NT2/D1 (cell line): ENCODE data around the gene RRBP1.

Source experiments
- DNase-seq: peaks from one replicate; pipeline ENCODE4 v3.0.0-alpha.2; 2011; ENCODE audit warnings: low read depth, low spot score
- H3K27me3 ChIP-seq: 2 replicates; pipeline ENCODE4 v1.6.0; 2011; ENCODE audit warnings: mild to moderate bottlenecking; ENCODE audit not compliant: insufficient read length, insufficient read depth
- H3K36me3 ChIP-seq: 2 replicates; pipeline ENCODE4 v1.6.1; 2011; ENCODE audit warnings: mild to moderate bottlenecking, low read length, mixed read lengths; ENCODE audit not compliant: insufficient read depth, insufficient read length
- H3K4me1 ChIP-seq: 2 replicates; pipeline ENCODE4 v1.5.1; 2011; ENCODE audit not compliant: insufficient read depth, insufficient read length
- H3K4me3 ChIP-seq: 2 replicates; pipeline ENCODE4 v1.5.1; 2011; ENCODE audit warnings: low read depth; ENCODE audit not compliant: insufficient read length
- H3K9ac ChIP-seq: 2 replicates; pipeline ENCODE4 v1.6.0; 2011; ENCODE audit warnings: low read depth; ENCODE audit not compliant: insufficient read length
- H3K9me3 ChIP-seq: 2 replicates; pipeline ENCODE4 v1.5.1; 2011; ENCODE audit warnings: mild to moderate bottlenecking, low read length; ENCODE audit not compliant: insufficient read depth
- SUZ12 ChIP-seq: IDR thresholded peaks from 2 replicates; pipeline ENCODE4 v1.6.1; 2011; ENCODE audit not compliant: insufficient read length, insufficient read depth; ENCODE audit errors: extremely low read depth
- YY1 ChIP-seq: IDR thresholded peaks from 2 replicates; pipeline ENCODE4 v1.6.1; 2011; ENCODE audit not compliant: insufficient read length, insufficient read depth
- ZNF274 ChIP-seq: IDR thresholded peaks from 2 replicates; pipeline ENCODE4 v1.6.1; 2011; ENCODE audit warnings: mild to moderate bottlenecking, low read depth, low read length

RRBP1 gene

DNA sequence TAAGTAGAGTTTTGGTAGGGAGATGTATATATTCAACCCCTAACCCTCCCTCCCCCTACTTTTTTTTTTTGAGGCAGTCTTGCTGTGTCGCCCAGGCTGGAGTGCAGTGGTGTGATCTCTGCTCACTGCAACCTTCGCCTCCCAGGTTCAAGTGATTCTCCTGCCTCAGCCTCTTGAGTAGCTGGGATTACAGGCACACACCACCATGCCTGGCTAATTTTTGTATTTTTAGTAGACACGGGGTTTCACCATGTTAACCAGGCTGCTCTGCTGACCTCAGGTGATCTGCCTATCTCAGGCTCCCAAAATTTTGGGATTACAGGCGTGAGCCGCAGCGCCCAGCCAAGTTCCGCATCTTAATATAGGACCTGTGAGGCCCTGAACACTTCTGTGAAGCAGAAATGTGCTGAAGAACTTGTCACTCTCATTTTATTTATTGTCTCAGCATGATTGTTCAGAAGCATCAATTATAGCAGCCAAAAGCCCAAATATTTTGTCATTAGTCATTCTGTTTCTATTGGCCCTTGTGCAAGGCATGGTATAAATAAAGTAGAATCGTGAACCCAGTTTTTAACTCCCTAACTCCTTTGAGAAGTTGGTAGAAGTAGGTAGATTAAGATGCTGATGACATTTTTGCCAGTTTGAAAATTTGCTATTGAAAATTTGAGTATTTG lies 92.7 kb downstream of the RRBP1 start:
- H3K4me1 ChIP-seq: no peaks in the 10 kb centered on the region

GRCh38 chr20:17587824-17588223 lies 94.2 kb downstream of the RRBP1 start:
- no peak for TF ChIP-seq ZNF274
- TF ChIP-seq YY1: no peak
- TF ChIP-seq SUZ12: no peak
- no peak overlapping the region for H3K9ac ChIP-seq
- H3K4me3 ChIP-seq: no peak overlapping the region
- no peaks in the 10 kb centered on the region for H3K4me1 ChIP-seq
- H3K9me3 ChIP-seq: no peaks in the 10 kb centered on the region
- peaks cover 12% of the 10 kb centered on the region for H3K36me3 ChIP-seq
- H3K27me3 ChIP-seq: no peaks in the 10 kb centered on the region
- no peak for DNase-seq

More for the DNA sequence above, 92.7 kb downstream of the RRBP1 start:
- Histone ChIP-seq H3K9me3 (no peaks in the 10 kb centered on the region), H3K36me3 (peaks cover 15% of the 10 kb centered on the region), H3K9ac (no peak overlapping the region), H3K4me3 (no peak overlapping the region), H3K27me3 (no peaks in the 10 kb centered on the region)
- no peak for TF ChIP-seq YY1
- no peak for TF ChIP-seq SUZ12
- no peak for TF ChIP-seq ZNF274
- no peak for DNase-seq

DNA sequence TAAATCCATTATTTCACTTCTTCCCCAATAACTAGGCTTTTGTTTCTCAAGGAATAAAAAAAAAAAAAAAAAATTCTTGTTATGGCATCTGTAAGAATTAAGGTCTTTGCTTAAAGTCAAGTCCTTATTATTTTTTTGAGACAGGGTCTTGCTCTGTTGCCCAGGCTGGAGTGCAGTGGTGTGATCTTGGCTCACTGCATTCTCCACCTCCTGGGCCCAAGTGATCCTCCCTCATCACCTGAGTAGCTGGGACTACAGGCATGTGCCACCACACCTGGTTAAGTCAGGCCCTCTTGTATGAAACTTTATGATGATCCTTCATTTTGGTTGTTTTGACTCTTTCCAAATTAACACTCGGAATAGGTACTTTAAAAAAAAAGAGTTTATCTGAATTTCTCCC lies 94.9 kb downstream of the RRBP1 start:
- Histone ChIP-seq H3K4me1 (no peaks in the 10 kb centered on the region), H3K4me3 (no peak overlapping the region), H3K27me3 (no peaks in the 10 kb centered on the region), H3K9ac (no peak overlapping the region), H3K9me3 (no peaks in the 10 kb centered on the region), H3K36me3 (peaks cover 7% of the 10 kb centered on the region)
- TF ChIP-seq SUZ12 (no peak), ZNF274 (no peak), YY1 (no peak)
- DNase-seq: no peak

DNA sequence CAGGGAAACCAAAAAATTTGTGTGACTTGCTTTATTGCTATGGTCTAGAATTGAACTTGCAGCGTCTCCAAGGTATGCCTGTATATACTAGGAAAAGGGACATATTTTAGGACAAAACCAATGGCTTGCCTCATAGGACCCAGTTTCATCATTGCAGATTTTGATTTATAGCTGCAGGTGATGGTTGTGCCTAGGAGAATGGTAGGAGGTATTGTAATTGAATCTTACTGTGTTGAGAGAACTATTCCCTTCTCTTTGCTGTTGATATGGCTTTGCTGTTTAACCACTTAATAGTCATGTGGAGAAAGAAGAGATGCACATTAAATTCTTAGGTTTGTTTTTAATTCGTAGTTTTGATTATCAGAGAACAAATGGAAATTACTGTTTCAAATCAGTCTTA lies 95.8 kb downstream of the RRBP1 start:
- Histone ChIP-seq H3K4me1 (no peaks in the 10 kb centered on the region), H3K27me3 (no peaks in the 10 kb centered on the region), H3K4me3 (no peak overlapping the region), H3K9ac (no peak overlapping the region), H3K36me3 (no peaks in the 10 kb centered on the region), H3K9me3 (no peaks in the 10 kb centered on the region)
- TF ChIP-seq ZNF274 (no peak), SUZ12 (no peak), YY1 (no peak)
- no peak for DNase-seq

- Histone ChIP-seq H3K4me1 (no peaks in the 10 kb centered on the region), H3K36me3 (no peaks in the 10 kb centered on the region), H3K27me3 (no peaks in the 10 kb centered on the region), H3K4me3 (no peak overlapping the region), H3K9ac (no peak overlapping the region), H3K9me3 (no peaks in the 10 kb centered on the region)
- DNase-seq: no peak
- no peak for TF ChIP-seq SUZ12
- TF ChIP-seq YY1: no peak
- no peak for TF ChIP-seq ZNF274
Observed at GRCh38 chr20:17584689-17585088, 97.4 kb downstream of the RRBP1 start.

DNA sequence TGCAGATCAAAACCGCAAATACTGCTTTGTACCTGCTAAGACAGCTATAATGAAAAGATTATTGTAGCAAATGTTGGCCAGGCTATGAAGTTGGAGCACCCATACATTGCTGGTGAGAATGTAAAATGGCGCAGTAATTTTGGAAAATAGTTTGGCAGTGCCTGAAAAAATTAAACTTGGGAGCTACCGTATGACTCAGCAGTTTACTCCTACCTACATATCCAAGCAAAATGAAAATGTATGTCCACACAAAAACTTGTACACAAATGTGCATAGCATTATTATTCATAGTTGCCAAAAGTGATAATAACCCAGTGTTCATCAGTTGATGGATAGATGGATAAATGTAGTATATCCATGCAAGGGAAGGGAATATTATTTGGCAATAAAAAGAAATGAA lies 98.9 kb downstream of the RRBP1 start:
- no peaks in the 10 kb centered on the region for H3K9me3 ChIP-seq
- H3K36me3 ChIP-seq: no peaks in the 10 kb centered on the region
- no peak overlapping the region for H3K9ac ChIP-seq
- no peak for DNase-seq
- TF ChIP-seq ZNF274 (no peak), SUZ12 (no peak), YY1 (no peak)
- H3K4me3 ChIP-seq: no peak overlapping the region
- no peaks in the 10 kb centered on the region for H3K27me3 ChIP-seq
- no peaks in the 10 kb centered on the region for H3K4me1 ChIP-seq

- Histone ChIP-seq H3K9me3 (no peaks in the 10 kb centered on the region), H3K4me1 (no peaks in the 10 kb centered on the region), H3K36me3 (peaks cover 7% of the 10 kb centered on the region), H3K4me3 (no peak overlapping the region), H3K9ac (no peak overlapping the region), H3K27me3 (no peaks in the 10 kb centered on the region)
- no peak for DNase-seq
- TF ChIP-seq YY1: no peak
- no peak for TF ChIP-seq ZNF274
Observed at GRCh38 chr20:17580895-17581294, 101.1 kb downstream of the RRBP1 start.
